Activated T-cell treated with anti-CD3 and anti-CD28 coated beads, Interleukin-2, amount 50 U/mL, for 72 hours (primary cell): ENCODE measurements around the gene PCNX2. TPM values are rescaled to one million over a fixed set of nuclear protein-coding genes. Genes with fewer than 3 reads are reported as not detected.

Experiments
- ATAC-seq, 2 donors: fragments of 150-1000 bp; cut with Tn5 transposase; replicated peaks in 1 of 2; 2 replicates each; pipeline ENCODE4 v1.10.0; 2021; ENCODE audit warnings: moderate library complexity in 2 of 2, mild to moderate bottlenecking in 1 of 2
- DNase-seq, 2 donors: peaks; one replicate each; pipeline ENCODE4 v3.0.0; 2021 to 2022; ENCODE audit warnings: mixed read lengths in 1 of 2
- H3K27ac Mint-ChIP-seq: one replicate; pipeline ENCODE4 v1.8.0; 2022; ENCODE audit warnings: mild to moderate bottlenecking, moderate library complexity, mixed read lengths
- H3K27me3 Mint-ChIP-seq: one replicate; pipeline ENCODE4 v1.8.0; 2022; ENCODE audit warnings: low read depth, mixed read lengths
- H3K36me3 Mint-ChIP-seq, 2 donors: one replicate each; pipeline ENCODE4 v1.8.0; 2022; ENCODE audit warnings: mixed read lengths in 2 of 2, mild to moderate bottlenecking in 1 of 2; ENCODE audit not compliant: insufficient read depth in 2 of 2
- H3K4me1 Mint-ChIP-seq: one replicate; pipeline ENCODE4 v1.8.0; 2022; ENCODE audit warnings: low read depth, mixed read lengths
- H3K4me3 Mint-ChIP-seq, 2 donors: one replicate each; pipeline ENCODE4 v1.8.0; 2022; ENCODE audit warnings: mild to moderate bottlenecking in 2 of 2, mixed read lengths in 2 of 2, moderate library complexity in 2 of 2
- H3K9me3 Mint-ChIP-seq, 2 donors: one replicate each; pipeline ENCODE4 v1.8.0; 2022; ENCODE audit warnings: mixed read lengths in 2 of 2
- total RNA-seq, 2 donors: library from RNA; stranded (reverse); gene quantifications; one replicate each; pipeline ENCODE4 v1.2.3, GENCODE V29; 2022

The PCNX2 gene
- total RNA-seq, 2 donors from 2014 or later, result 26.2 to 28.6 TPM

DNA sequence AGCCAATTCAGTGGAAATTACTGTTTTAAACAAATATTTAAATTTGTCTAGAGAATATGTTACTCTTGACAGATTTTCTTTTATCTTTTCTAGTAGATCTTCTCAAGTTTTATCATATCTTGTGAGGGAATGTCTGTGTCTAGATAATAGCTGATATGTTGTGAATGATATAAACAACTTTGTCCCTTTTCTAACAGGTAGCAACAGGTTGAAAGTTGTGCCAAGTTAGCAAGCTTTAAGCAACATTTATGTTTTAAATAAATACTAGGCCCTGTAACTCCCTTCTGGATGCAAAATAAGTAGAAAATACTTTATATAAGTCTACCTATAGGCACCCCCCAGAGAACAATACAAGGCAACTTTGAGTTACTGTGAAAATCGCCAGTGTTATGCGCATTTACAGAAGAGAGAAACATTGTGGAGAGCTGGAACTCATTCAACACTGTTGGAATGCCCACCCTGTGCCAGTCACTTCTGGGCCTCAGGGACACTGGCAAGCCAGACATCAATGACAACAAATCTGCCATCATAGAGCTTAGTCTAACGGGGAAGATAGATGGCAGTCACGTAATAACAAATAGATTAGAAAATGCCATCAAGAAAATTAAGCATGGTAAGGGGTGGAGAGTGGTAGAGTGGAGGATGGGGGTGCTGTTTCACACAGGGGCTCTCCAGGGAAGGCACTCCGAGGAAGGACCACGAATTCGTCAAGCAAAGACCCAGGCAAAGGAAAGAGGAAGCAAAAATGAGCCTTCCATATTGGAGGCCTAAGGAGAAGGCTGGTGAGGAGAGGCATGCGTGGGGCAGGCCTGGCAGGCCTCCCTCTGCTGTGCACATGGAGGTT is 36.4 kb upstream of the PCNX2 start:
- ATAC-seq (no peak), DNase-seq (no peak)
- Mint-ChIP-seq H3K9me3 (no peaks in the 10 kb centered on the region), H3K4me3 (no peak overlapping the region), H3K27me3 (peaks cover 24% of the 10 kb centered on the region), H3K36me3 (no peaks in the 10 kb centered on the region), H3K4me1 (peaks cover 12% of the 10 kb centered on the region), H3K27ac (no peak overlapping the region)

DNA sequence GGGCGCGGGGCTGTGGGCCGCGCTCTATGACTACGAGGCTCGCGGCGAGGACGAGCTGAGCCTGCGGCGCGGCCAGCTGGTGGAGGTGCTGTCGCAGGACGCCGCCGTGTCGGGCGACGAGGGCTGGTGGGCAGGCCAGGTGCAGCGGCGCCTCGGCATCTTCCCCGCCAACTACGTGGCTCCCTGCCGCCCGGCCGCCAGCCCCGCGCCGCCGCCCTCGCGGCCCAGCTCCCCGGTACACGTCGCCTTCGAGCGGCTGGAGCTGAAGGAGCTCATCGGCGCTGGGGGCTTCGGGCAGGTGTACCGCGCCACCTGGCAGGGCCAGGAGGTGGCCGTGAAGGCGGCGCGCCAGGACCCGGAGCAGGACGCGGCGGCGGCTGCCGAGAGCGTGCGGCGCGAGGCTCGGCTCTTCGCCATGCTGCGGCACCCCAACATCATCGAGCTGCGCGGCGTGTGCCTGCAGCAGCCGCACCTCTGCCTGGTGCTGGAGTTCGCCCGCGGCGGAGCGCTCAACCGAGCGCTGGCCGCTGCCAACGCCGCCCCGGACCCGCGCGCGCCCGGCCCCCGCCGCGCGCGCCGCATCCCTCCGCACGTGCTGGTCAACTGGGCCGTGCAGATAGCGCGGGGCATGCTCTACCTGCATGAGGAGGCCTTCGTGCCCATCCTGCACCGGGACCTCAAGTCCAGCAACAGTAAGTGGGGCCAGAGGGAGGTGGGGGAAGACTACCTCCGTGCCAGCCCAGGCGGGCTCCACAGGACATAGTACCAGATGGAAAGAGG is 32.8 kb upstream of the PCNX2 start:
- H3K9me3 Mint-ChIP-seq, result peaks cover 0 to 2% of the 10 kb centered on the region in 2 donors
- DNase-seq (peak; percentile 31 to 45), ATAC-seq (peak; percentile 38 to 44)
- H3K4me1 Mint-ChIP-seq, result peaks cover 15% of the 10 kb centered on the region
- H3K4me3 Mint-ChIP-seq, result peak overlapping the region; percentile 65 to 80
- peaks cover 29% of the 10 kb centered on the region for H3K27me3 Mint-ChIP-seq
- no peak overlapping the region for H3K27ac Mint-ChIP-seq
- H3K36me3 Mint-ChIP-seq, result no peaks in the 10 kb centered on the region

DNA sequence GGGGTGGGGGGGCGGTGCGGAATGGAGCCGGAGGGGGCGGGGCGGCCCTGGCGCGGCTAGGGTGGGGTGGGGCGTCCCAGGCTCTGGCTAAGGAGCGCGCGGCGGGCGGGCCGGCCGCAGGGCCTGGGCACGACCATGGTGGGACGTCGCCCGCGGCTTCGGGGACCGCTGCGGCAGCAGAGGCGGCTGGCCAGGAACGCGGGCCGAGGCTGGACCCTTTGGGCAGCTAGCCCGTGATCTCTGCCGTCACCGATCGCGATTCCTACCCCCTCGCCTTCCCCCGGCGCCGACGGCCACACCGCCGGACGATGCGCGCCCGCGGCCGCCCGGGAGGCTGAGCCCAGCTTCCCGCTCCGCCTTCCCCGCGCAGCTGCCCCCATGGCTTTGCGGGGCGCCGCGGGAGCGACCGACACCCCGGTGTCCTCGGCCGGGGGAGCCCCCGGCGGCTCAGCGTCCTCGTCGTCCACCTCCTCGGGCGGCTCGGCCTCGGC is 32.2 kb upstream of the PCNX2 start, which contains the start of gene MAP3K21:
Gene MAP3K21, plus strand, starts transcription at position 74 of the 491 bp plus-strand sequence. Its CDS starts 305 bp downstream, at position 379.
- DNase-seq (peak in 1 of 2 donors; percentile 44), ATAC-seq (peak; percentile 68 to 71)
- no peaks in the 10 kb centered on the region for H3K36me3 Mint-ChIP-seq
- peaks cover 15% of the 10 kb centered on the region for H3K4me1 Mint-ChIP-seq
- peaks cover 29% of the 10 kb centered on the region for H3K27me3 Mint-ChIP-seq
- H3K9me3 Mint-ChIP-seq, result peaks cover 0 to 2% of the 10 kb centered on the region in 2 donors
- H3K27ac Mint-ChIP-seq, result no peak within 1 kb of the TSS
- H3K4me3 Mint-ChIP-seq, result peak within 1 kb of the TSS; percentile 83 to 86

GRCh38 chr1:233326811-233327650 is 31.5 kb upstream of the PCNX2 start:
- H3K9me3 Mint-ChIP-seq, result peaks cover 0 to 2% of the 10 kb centered on the region in 2 donors
- H3K27ac Mint-ChIP-seq, result no peak overlapping the region

DNA sequence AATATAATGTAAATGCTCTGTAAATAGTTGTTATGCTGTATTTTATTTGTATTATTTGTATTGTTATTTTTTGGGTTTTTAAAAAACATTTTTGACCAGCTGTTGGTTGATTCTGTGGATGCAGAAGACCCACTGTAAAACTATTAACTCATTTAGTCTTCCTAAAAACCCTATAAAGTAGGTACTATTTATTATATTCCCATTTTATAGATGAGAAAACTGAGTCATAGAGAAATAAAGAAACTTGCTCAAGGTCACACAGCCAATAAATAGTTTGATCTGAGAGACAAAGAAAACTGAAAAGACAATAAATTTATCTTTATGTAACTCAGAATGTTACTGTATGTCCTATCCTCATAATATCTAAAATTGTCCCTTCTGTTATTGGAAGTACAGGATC is 30.8 kb upstream of the PCNX2 start:
- Mint-ChIP-seq H3K36me3 (no peaks in the 10 kb centered on the region), H3K27ac (no peak overlapping the region), H3K4me1 (peaks cover 15% of the 10 kb centered on the region), H3K4me3 (no peak overlapping the region), H3K27me3 (peaks cover 29% of the 10 kb centered on the region), H3K9me3 (peaks cover 0 to 2% of the 10 kb centered on the region in 2 donors)
- DNase-seq, result no peak
- no peak for ATAC-seq

More at GRCh38 chr1:233326811-233327650, 31.5 kb upstream of the PCNX2 start:
- Mint-ChIP-seq H3K4me3 (peak overlapping the region; percentile 83 to 86), H3K36me3 (no peaks in the 10 kb centered on the region), H3K4me1 (peaks cover 15% of the 10 kb centered on the region), H3K27me3 (peaks cover 29% of the 10 kb centered on the region)
- DNase-seq (peak; percentile 86 to 89), ATAC-seq (peak; percentile 89 to 91)

DNA sequence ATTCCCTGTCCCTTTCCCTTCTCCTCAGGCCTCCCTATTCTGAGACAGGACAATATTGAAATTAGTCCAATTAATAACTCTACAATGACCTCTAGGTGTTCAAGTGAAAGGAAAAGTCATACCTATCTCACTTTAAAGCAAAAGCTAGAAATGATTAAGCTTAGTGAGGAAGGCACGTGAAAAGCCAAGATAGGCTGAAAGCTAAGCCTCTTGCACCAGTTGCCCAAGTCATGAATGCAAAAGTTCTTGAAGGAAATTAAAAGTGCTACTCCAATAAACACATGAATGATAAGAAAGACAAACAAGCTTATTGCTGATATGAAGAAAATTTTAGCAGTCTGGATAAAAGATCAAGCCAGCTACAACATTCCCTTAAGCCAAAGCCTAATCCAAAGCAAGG is 28.2 kb upstream of the PCNX2 start:
- no peak for ATAC-seq
- Mint-ChIP-seq H3K4me1 (peaks cover 7% of the 10 kb centered on the region), H3K27me3 (peaks cover 18% of the 10 kb centered on the region), H3K4me3 (no peak overlapping the region), H3K36me3 (no peaks in the 10 kb centered on the region), H3K27ac (no peak overlapping the region), H3K9me3 (peaks cover 0 to 2% of the 10 kb centered on the region in 2 donors)
- no peak for DNase-seq

- ATAC-seq (no peak), DNase-seq (no peak)
- Mint-ChIP-seq H3K36me3 (no peaks in the 10 kb centered on the region), H3K27ac (no peak overlapping the region), H3K4me1 (no peaks in the 10 kb centered on the region), H3K4me3 (no peak overlapping the region), H3K9me3 (peaks cover 0 to under 1% of the 10 kb centered on the region in 2 donors), H3K27me3 (peaks cover 13% of the 10 kb centered on the region)
Observed at GRCh38 chr1:233320023-233320422, 24.5 kb upstream of the PCNX2 start.

DNA sequence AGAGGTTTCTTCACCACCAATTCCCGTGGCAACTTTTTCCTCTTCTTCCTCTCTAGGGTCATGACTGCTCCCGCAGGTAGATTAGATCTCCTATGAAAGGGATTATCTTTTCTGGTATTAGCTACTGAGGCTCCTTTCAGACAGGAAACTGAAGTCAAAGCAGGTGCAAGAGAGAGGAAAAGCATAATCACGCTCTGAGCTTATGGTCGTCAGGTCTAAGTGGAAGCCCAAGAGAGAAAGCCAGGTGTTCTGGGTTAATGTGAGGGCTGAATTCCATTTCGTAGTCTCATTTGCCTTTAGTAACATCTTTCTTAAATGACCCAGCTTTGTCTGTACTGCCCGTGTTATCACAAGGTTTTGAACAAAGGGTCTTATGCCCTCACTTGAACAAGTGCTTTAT is 23.7 kb upstream of the PCNX2 start:
- peaks cover 10% of the 10 kb centered on the region for H3K27me3 Mint-ChIP-seq
- DNase-seq (no peak), ATAC-seq (no peak)
- H3K9me3 Mint-ChIP-seq, result no peaks in the 10 kb centered on the region
- no peaks in the 10 kb centered on the region for H3K4me1 Mint-ChIP-seq
- no peak overlapping the region for H3K27ac Mint-ChIP-seq
- no peaks in the 10 kb centered on the region for H3K36me3 Mint-ChIP-seq
- no peak overlapping the region for H3K4me3 Mint-ChIP-seq

GRCh38 chr1:233316473-233316872 is 20.9 kb upstream of the PCNX2 start:
- Mint-ChIP-seq H3K4me1 (no peaks in the 10 kb centered on the region), H3K4me3 (no peak overlapping the region), H3K27ac (no peak overlapping the region), H3K9me3 (no peaks in the 10 kb centered on the region), H3K27me3 (peaks cover 10% of the 10 kb centered on the region), H3K36me3 (no peaks in the 10 kb centered on the region)
- ATAC-seq (no peak), DNase-seq (no peak)

DNA sequence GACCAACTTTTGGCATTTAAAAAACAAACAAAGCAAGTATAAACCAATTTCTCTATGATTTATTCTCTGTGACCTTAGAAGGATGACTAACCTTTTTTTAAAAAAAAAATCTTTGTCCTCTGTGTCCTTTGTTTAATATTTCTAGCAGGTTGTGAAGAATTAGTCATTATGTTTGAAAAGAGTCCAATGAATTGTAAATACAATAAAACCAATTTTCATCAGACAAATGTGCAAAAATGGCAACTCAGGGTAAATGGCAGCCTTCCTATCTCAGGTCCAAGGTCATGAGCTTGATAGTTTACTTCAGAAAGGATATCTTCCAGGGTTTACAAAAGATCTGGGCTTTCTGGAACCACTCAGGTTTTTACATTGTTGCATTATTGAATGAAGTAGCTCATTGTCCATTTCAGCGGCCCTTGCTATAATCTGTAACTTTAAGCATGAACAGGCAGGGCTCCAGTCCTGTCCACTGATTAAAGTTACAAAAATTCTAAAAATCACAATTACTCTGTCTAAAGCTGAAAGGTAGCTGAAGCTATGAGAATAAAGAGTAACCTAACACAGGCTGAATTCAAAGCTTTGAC is 20.3 kb upstream of the PCNX2 start:
- Mint-ChIP-seq H3K4me1 (no peaks in the 10 kb centered on the region), H3K27ac (no peak overlapping the region), H3K27me3 (peaks cover 10% of the 10 kb centered on the region), H3K4me3 (no peak overlapping the region), H3K36me3 (no peaks in the 10 kb centered on the region), H3K9me3 (no peaks in the 10 kb centered on the region)
- DNase-seq, result no peak
- no peak for ATAC-seq

DNA sequence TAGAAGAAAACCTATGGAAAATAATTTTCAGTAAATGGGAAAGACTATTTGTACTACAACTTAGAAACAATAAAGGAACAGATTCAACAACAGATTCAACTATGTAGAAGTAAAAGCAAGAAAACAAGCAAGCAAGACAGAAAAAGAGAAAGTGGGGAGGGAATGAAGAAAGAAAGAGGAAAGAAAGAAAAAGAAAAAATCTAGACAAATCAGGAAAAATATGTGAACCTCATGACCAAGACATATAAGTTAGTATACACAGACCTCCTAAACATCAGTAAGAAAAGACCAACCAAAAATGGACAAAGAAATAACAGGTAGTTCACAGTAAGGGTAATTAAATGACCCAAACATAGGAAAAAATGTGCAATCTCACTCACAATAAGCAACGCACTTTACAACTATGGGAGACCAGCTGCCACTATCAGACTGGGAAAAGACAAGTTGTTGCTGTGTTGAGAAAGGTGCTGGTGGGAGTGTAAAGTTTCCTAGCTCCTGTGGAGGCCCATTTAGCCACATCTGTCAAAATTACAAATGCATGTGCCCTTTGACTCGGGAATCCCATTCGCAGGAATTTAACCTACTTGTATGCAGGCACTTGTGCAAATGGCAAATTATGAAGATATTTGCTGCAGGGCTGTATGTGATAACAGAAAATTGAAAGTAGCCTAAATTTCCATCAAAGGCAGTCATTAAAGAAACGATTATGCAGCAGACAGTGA is 18.1 kb upstream of the PCNX2 start:
- no peaks in the 10 kb centered on the region for H3K4me1 Mint-ChIP-seq

More for the DNA sequence above, 18.1 kb upstream of the PCNX2 start:
- Mint-ChIP-seq H3K36me3 (no peaks in the 10 kb centered on the region), H3K27me3 (peaks cover 2% of the 10 kb centered on the region), H3K4me3 (no peak overlapping the region), H3K27ac (no peak overlapping the region), H3K9me3 (no peaks in the 10 kb centered on the region)
- no peak for DNase-seq
- ATAC-seq, result no peak
